DND-41 (cell line): ENCODE data around the gene HS2ST1.

Experiments used
- EZH2 ChIP-seq: IDR thresholded peaks from 3 replicates; pipeline ENCODE4 v1.6.1; 2012; ENCODE audit warnings: borderline replicate concordance, low read depth, mild to moderate bottlenecking, moderate library complexity, low read length, inconsistent platforms; ENCODE audit not compliant: severe bottlenecking
- TF ChIP-seq, protein P1 (sequence below): IDR thresholded peaks from 2 replicates; pipeline ENCODE4 v1.5.1; 2012; ENCODE audit warnings: borderline replicate concordance, low read length, moderate library complexity, mild to moderate bottlenecking; ENCODE audit not compliant: poor library complexity, severe bottlenecking; ENCODE audit errors: extremely low read depth

DNA sequence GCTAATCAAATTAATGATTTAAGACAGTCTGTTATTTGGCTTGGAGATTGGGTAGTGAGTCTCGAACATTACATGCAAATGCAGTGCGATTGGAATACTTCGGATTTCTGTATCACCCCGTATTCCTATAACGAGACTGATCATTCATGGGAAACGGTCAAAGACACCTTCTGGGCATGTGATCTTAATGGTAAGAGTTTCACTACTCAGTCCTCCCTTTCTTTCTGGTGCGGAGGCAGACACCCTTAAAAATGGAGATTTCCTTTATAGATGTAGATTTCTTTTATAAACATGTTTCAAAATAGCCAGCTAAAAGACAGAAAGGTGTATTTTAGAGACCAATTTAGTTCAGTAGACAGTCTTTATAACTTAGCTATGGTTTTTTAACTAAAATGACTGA, 74.4 kb downstream of the HS2ST1 start:
- TF ChIP-seq, protein P1, sequence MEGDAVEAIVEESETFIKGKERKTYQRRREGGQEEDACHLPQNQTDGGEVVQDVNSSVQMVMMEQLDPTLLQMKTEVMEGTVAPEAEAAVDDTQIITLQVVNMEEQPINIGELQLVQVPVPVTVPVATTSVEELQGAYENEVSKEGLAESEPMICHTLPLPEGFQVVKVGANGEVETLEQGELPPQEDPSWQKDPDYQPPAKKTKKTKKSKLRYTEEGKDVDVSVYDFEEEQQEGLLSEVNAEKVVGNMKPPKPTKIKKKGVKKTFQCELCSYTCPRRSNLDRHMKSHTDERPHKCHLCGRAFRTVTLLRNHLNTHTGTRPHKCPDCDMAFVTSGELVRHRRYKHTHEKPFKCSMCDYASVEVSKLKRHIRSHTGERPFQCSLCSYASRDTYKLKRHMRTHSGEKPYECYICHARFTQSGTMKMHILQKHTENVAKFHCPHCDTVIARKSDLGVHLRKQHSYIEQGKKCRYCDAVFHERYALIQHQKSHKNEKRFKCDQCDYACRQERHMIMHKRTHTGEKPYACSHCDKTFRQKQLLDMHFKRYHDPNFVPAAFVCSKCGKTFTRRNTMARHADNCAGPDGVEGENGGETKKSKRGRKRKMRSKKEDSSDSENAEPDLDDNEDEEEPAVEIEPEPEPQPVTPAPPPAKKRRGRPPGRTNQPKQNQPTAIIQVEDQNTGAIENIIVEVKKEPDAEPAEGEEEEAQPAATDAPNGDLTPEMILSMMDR = no peak
- no peak for TF ChIP-seq EZH2
